Hepatocyte (in vitro differentiated cells): ENCODE measurements around the gene OPA3. TPM values are rescaled to one million over a fixed set of nuclear protein-coding genes. Genes with fewer than 3 reads are reported as not detected.

Experiments
- DNase-seq: peaks from one replicate; pipeline ENCODE4 v3.0.0-alpha.2; 2016; ENCODE audit warnings: low spot score
- H2AFZ ChIP-seq: fragments of 200-600 bp; sonication (generic); 2 replicates; pipeline ENCODE4 v1.6.0; 2016; ENCODE audit warnings: antibody characterized with exemption, mild to moderate bottlenecking
- H3K27ac ChIP-seq: fragments of 200-600 bp; sonication (generic); 2 replicates; pipeline ENCODE4 v1.5.1; 2016; ENCODE audit warnings: mild to moderate bottlenecking
- H3K27me3 ChIP-seq: fragments of 200-600 bp; sonication (generic); 2 replicates; pipeline ENCODE4 v1.6.1; 2016
- H3K36me3 ChIP-seq: fragments of 200-600 bp; sonication (generic); replicated peaks from 2 replicates; pipeline ENCODE4 v1.5.1; 2016; ENCODE audit warnings: low read depth; ENCODE audit not compliant: insufficient read depth
- H3K4me1 ChIP-seq: fragments of 200-600 bp; sonication (generic); 2 replicates; pipeline ENCODE4 v1.5.1; 2016; ENCODE audit warnings: mild to moderate bottlenecking, moderate library complexity; ENCODE audit not compliant: insufficient read depth
- H3K4me2 ChIP-seq: fragments of 200-600 bp; sonication (generic); 2 replicates; pipeline ENCODE4 v1.6.0; 2016
- H3K4me3 ChIP-seq: fragments of 200-600 bp; sonication (generic); 2 replicates; pipeline ENCODE4 v1.5.1; 2016; ENCODE audit warnings: mild to moderate bottlenecking
- H3K79me2 ChIP-seq: fragments of 200-600 bp; sonication (generic); 2 replicates; pipeline ENCODE4 v1.6.0; 2017; ENCODE audit warnings: mild to moderate bottlenecking
- H3K9me2 ChIP-seq: fragments of 200-600 bp; sonication (generic); replicated peaks from 2 replicates; pipeline ENCODE4 v1.6.0; 2017; ENCODE audit warnings: mild to moderate bottlenecking; ENCODE audit not compliant: insufficient read depth
- H3K9me3 ChIP-seq: fragments of 200-600 bp; sonication (generic); 2 replicates; pipeline ENCODE4 v1.5.1; 2016; ENCODE audit warnings: low read depth, mild to moderate bottlenecking
- H4K20me1 ChIP-seq: fragments of 200-600 bp; sonication (generic); 2 replicates; pipeline ENCODE4 v1.6.0; 2016; ENCODE audit warnings: mild to moderate bottlenecking; ENCODE audit not compliant: insufficient read depth, poor library complexity, severe bottlenecking
- EZH2 ChIP-seq: fragments of 200-600 bp; sonication (generic); IDR thresholded peaks from 2 replicates; pipeline ENCODE4 v1.6.1; 2016; ENCODE audit warnings: antibody characterized with exemption, mild to moderate bottlenecking, borderline replicate concordance
- EZH2phosphoT487 ChIP-seq: fragments of 200-600 bp; sonication (generic); IDR thresholded peaks from one replicate; pipeline ENCODE4 v1.6.1; 2018; ENCODE audit warnings: antibody characterized with exemption, mild to moderate bottlenecking, low read depth, moderate library complexity; ENCODE audit not compliant: unreplicated experiment, severe bottlenecking
- WGBS: methylation state at CpG from one replicate; pipeline ENCODE4 v1.1.6; 2016; ENCODE audit warnings: low lambda C conversion rate; ENCODE audit errors: missing lambda C conversion rate; 5-methylcytosine and 5-hydroxymethylcytosine counted together
- polyA plus RNA-seq: library from polyadenylated mRNA; unstranded; fragments of >200 nt; fragmentation: Nextera tagmentation; extraction: Ambion mirVana; gene quantifications from 2 replicates; pipeline ENCODE4 v1.2.1, GENCODE V29; 2016
- total RNA-seq: library from RNA; depleted of rRNA; stranded (reverse); fragments of >200 nt; gene quantifications from 2 replicates; pipeline ENCODE4 v1.2.3, GENCODE V29; 2014
- TF ChIP-seq, protein P1 (sequence below): fragments of 200-600 bp; sonication (generic); IDR thresholded peaks from 2 replicates; pipeline ENCODE4 v1.5.1; 2016; ENCODE audit warnings: antibody characterized with exemption, mild to moderate bottlenecking; ENCODE audit not compliant: poor library complexity

The OPA3 gene
- total and polyA plus RNA-seq, 2 experiments from 2014 or later = 15.0 to 15.1 TPM

DNA sequence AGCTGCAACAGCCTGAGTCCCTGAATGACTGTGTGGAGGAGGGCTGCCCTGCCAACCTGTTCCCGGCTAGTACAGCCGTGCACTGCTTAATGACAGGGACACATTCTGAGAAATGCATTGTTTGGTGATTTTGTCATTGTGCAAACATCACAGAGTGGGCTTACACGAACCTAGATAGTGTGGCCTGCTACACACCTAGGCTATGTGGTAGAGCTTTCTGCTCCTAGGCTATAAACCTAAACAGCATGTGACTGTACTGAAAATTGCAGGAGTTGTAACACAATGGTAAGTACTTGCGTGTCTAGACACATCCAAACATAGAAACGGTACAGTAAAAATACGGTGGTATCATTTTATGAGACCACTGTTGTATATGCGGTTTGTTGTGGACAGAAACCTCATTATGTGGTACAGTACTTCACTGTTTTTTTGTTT lies 42.4 kb downstream of the OPA3 start:
- Histone ChIP-seq H3K79me2 (no peaks in the 10 kb centered on the region), H3K4me2 (no peak overlapping the region), H3K4me1 (no peaks in the 10 kb centered on the region), H3K27me3 (no peaks in the 10 kb centered on the region), H2AFZ (no peak overlapping the region), H3K9me2 (no peaks in the 10 kb centered on the region), H3K9me3 (no peaks in the 10 kb centered on the region), H3K27ac (peak overlapping the region; percentile 82), H3K4me3 (no peak overlapping the region), H4K20me1 (no peaks in the 10 kb centered on the region), H3K36me3 (no peaks in the 10 kb centered on the region)
- DNase-seq = peak; percentile 52
- TF ChIP-seq, protein P1, sequence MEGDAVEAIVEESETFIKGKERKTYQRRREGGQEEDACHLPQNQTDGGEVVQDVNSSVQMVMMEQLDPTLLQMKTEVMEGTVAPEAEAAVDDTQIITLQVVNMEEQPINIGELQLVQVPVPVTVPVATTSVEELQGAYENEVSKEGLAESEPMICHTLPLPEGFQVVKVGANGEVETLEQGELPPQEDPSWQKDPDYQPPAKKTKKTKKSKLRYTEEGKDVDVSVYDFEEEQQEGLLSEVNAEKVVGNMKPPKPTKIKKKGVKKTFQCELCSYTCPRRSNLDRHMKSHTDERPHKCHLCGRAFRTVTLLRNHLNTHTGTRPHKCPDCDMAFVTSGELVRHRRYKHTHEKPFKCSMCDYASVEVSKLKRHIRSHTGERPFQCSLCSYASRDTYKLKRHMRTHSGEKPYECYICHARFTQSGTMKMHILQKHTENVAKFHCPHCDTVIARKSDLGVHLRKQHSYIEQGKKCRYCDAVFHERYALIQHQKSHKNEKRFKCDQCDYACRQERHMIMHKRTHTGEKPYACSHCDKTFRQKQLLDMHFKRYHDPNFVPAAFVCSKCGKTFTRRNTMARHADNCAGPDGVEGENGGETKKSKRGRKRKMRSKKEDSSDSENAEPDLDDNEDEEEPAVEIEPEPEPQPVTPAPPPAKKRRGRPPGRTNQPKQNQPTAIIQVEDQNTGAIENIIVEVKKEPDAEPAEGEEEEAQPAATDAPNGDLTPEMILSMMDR = no peak
- TF ChIP-seq EZH2phosphoT487 (no peak), EZH2 (no peak)
- WGBS = 49% methylated on average over 7 of the region's 7 CpGs

DNA sequence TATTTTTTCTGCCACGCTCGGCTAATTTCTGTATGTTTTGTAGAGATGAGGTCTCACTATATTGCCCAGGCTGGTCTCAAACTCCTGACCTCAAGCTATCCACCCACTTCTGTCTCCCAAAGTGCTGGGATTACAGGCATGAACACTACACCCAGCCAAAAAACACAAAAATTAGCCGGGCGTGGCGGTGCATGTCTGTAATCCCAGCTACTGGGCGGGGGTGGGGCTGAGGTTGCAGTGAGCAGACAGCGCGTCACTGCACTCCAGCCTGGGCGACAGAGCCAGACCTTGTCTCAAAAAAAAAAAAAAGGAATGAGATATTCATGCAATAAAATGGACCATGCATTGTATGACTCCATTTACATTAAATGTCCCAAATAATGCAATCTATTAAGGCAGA lies 45.1 kb downstream of the OPA3 start:
- H3K9me3 ChIP-seq = no peaks in the 10 kb centered on the region
- no peak for DNase-seq
- H3K36me3 ChIP-seq = no peaks in the 10 kb centered on the region
- H2AFZ ChIP-seq = no peak overlapping the region
- 91% methylated on average over 9 of the region's 9 CpGs for WGBS
- H3K4me1 ChIP-seq = no peaks in the 10 kb centered on the region
- no peaks in the 10 kb centered on the region for H4K20me1 ChIP-seq
- no peaks in the 10 kb centered on the region for H3K79me2 ChIP-seq
- no peak overlapping the region for H3K27ac ChIP-seq
- H3K27me3 ChIP-seq = no peaks in the 10 kb centered on the region
- no peak overlapping the region for H3K4me2 ChIP-seq
- TF ChIP-seq EZH2 (no peak), EZH2phosphoT487 (no peak)
- TF ChIP-seq, protein P1 = no peak
- H3K9me2 ChIP-seq = no peaks in the 10 kb centered on the region
- no peak overlapping the region for H3K4me3 ChIP-seq

DNA sequence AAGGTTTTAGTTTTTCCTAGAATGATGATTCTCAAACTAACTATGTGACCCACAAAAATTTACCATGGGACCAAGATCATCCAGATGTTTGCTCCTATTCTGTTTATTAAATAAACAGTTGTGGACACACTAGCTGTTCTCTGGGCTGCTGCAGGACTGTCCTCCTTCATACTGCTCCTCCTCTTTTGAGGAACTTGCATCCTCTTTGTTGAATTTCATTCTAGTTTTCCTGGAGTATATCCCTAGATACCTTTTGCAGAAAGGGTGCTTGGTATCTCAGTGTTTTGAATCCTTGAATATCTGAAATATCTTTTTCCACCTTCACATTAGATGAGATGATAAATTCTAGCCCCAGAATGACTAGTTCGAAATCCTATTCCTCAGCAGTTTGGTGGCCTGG lies 53.3 kb downstream of the OPA3 start:
- DNase-seq = no peak
- TF ChIP-seq EZH2phosphoT487 (no peak), EZH2 (no peak)
- TF ChIP-seq, protein P1 = no peak
- Histone ChIP-seq H3K27ac (no peak overlapping the region), H3K79me2 (no peaks in the 10 kb centered on the region), H3K4me3 (no peak overlapping the region), H3K36me3 (no peaks in the 10 kb centered on the region), H3K4me2 (no peak overlapping the region), H4K20me1 (no peaks in the 10 kb centered on the region), H3K9me2 (no peaks in the 10 kb centered on the region), H3K4me1 (peaks cover 4% of the 10 kb centered on the region), H3K27me3 (no peaks in the 10 kb centered on the region), H2AFZ (no peak overlapping the region), H3K9me3 (no peaks in the 10 kb centered on the region)
- 89% methylated on average over 1 of the region's 1 CpG for WGBS

DNA sequence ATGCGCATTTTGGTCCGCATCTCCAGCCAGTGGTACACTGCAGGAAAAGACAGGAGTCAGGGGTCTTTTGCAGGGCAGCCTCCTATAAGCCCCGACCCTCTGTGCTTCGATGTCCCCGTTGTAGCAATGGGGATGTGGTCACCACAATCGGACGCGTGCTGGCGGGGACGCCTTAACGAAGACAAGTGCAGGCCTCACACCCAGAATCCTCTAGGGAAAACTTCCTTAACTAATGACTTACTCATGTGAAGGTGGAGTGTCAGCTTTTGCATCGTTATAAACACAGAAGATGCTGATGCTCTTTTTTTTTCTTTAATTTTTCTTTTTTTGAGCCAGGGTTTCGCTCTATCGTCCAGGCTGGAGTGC lies 55.2 kb downstream of the OPA3 start:
- DNase-seq = no peak
- Histone ChIP-seq H4K20me1 (no peaks in the 10 kb centered on the region), H2AFZ (peak overlapping the region; percentile 56), H3K4me1 (peaks cover 4% of the 10 kb centered on the region), H3K9me2 (no peaks in the 10 kb centered on the region), H3K27ac (no peak overlapping the region), H3K4me2 (peak overlapping the region; percentile 91), H3K27me3 (no peaks in the 10 kb centered on the region), H3K4me3 (no peak overlapping the region), H3K9me3 (no peaks in the 10 kb centered on the region), H3K79me2 (no peaks in the 10 kb centered on the region), H3K36me3 (no peaks in the 10 kb centered on the region)
- WGBS = 52% methylated on average over 14 of the region's 14 CpGs
- no peak for TF ChIP-seq EZH2phosphoT487
- TF ChIP-seq EZH2 = no peak
- TF ChIP-seq, protein P1 = no peak
